ENCODE data around the gene MME.

Gene MME

GRCh38 chr3:155193868-155194267 is 113.7 kb downstream of the MME start:
- Histone ChIP-seq H3K9me2 (replicated peaks; ENCODE audit: control insufficient read depth, low read length) (no peaks in the 10 kb centered on the region), H3K27me3 (ENCODE audit: control insufficient read depth, low read length) (no peaks in the 10 kb centered on the region), H3K4me2 (ENCODE audit: low read length) (no peak overlapping the region), H3F3A (ENCODE audit: control insufficient read depth, insufficient read depth) (no peaks in the 10 kb centered on the region), H3K27ac (ENCODE audit: low read depth, low read length) (no peak overlapping the region), H3K9me3 (ENCODE audit: control insufficient read depth, insufficient read depth, low read length) (no peaks in the 10 kb centered on the region), H3K36me3 (ENCODE audit: control insufficient read depth, low read length) (no peaks in the 10 kb centered on the region), H3K4me1 (ENCODE audit: control insufficient read depth, low read length) (peaks cover 25% of the 10 kb centered on the region), H3K4me3 (ENCODE audit: low read length) (no peak overlapping the region), H3K79me2 (ENCODE audit: control insufficient read depth, low read length) (no peaks in the 10 kb centered on the region), H4K20me1 (ENCODE audit: control insufficient read depth, insufficient read depth, low read depth, low read length) (no peaks in the 10 kb centered on the region)
- TF ChIP-seq CTCF (IDR thresholded peaks at IDR 0.05; ENCODE audit: low read depth, low read length, poor library complexity, severe bottlenecking) (no peak), EZH2phosphoT487 (IDR thresholded peaks at IDR 0.05; ENCODE audit: borderline replicate concordance, low read length) (no peak)

- no peak overlapping the region for H3K4me3 ChIP-seq (ENCODE audit: low read length)
- H3K36me3 ChIP-seq (ENCODE audit: control insufficient read depth, low read length), result no peaks in the 10 kb centered on the region
- no peaks in the 10 kb centered on the region for H3K79me2 ChIP-seq (ENCODE audit: control insufficient read depth, low read length)
- H4K20me1 ChIP-seq (ENCODE audit: control insufficient read depth, insufficient read depth, low read depth, low read length), result no peaks in the 10 kb centered on the region
- no peaks in the 10 kb centered on the region for H3K27me3 ChIP-seq (ENCODE audit: control insufficient read depth, low read length)
- H3K4me1 ChIP-seq (ENCODE audit: control insufficient read depth, low read length), result peaks cover 21% of the 10 kb centered on the region
- H3F3A ChIP-seq (ENCODE audit: control insufficient read depth, insufficient read depth), result no peaks in the 10 kb centered on the region
- TF ChIP-seq EZH2phosphoT487 (IDR thresholded peaks at IDR 0.05; ENCODE audit: borderline replicate concordance, low read length) (no peak), CTCF (IDR thresholded peaks at IDR 0.05; ENCODE audit: low read depth, low read length, poor library complexity, severe bottlenecking) (no peak)
- H3K4me2 ChIP-seq (ENCODE audit: low read length), result no peak overlapping the region
- no peaks in the 10 kb centered on the region for H3K9me2 ChIP-seq (replicated peaks; ENCODE audit: control insufficient read depth, low read length)
- no peak overlapping the region for H3K27ac ChIP-seq (ENCODE audit: low read depth, low read length)
- H3K9me3 ChIP-seq (ENCODE audit: control insufficient read depth, insufficient read depth, low read length), result no peaks in the 10 kb centered on the region
Measured at GRCh38 chr3:155194973-155195957, 115.1 kb downstream of the MME start.

GRCh38 chr3:155196131-155197021 is 116.3 kb downstream of the MME start:
- no peaks in the 10 kb centered on the region for H3K9me2 ChIP-seq (replicated peaks; ENCODE audit: control insufficient read depth, low read length)

More at GRCh38 chr3:155196131-155197021, 116.3 kb downstream of the MME start:
- no peak overlapping the region for H3K4me3 ChIP-seq (ENCODE audit: low read length)
- no peak for TF ChIP-seq EZH2phosphoT487 (IDR thresholded peaks at IDR 0.05; ENCODE audit: borderline replicate concordance, low read length)
- no peak for TF ChIP-seq CTCF (IDR thresholded peaks at IDR 0.05; ENCODE audit: low read depth, low read length, poor library complexity, severe bottlenecking)
- no peak overlapping the region for H3K4me2 ChIP-seq (ENCODE audit: low read length)
- H3K9me3 ChIP-seq (ENCODE audit: control insufficient read depth, insufficient read depth, low read length), result no peaks in the 10 kb centered on the region
- H3K27me3 ChIP-seq (ENCODE audit: control insufficient read depth, low read length), result no peaks in the 10 kb centered on the region
- H3K79me2 ChIP-seq (ENCODE audit: control insufficient read depth, low read length), result no peaks in the 10 kb centered on the region
- H3F3A ChIP-seq (ENCODE audit: control insufficient read depth, insufficient read depth), result no peaks in the 10 kb centered on the region
- peaks cover 17% of the 10 kb centered on the region for H3K4me1 ChIP-seq (ENCODE audit: control insufficient read depth, low read length)
- no peak overlapping the region for H3K27ac ChIP-seq (ENCODE audit: low read depth, low read length)
- H4K20me1 ChIP-seq (ENCODE audit: control insufficient read depth, insufficient read depth, low read depth, low read length), result no peaks in the 10 kb centered on the region
- no peaks in the 10 kb centered on the region for H3K36me3 ChIP-seq (ENCODE audit: control insufficient read depth, low read length)

All from DOHH2 (cell line).